ENCODE data around the gene TOMM20.

TOMM20 gene

DNA sequence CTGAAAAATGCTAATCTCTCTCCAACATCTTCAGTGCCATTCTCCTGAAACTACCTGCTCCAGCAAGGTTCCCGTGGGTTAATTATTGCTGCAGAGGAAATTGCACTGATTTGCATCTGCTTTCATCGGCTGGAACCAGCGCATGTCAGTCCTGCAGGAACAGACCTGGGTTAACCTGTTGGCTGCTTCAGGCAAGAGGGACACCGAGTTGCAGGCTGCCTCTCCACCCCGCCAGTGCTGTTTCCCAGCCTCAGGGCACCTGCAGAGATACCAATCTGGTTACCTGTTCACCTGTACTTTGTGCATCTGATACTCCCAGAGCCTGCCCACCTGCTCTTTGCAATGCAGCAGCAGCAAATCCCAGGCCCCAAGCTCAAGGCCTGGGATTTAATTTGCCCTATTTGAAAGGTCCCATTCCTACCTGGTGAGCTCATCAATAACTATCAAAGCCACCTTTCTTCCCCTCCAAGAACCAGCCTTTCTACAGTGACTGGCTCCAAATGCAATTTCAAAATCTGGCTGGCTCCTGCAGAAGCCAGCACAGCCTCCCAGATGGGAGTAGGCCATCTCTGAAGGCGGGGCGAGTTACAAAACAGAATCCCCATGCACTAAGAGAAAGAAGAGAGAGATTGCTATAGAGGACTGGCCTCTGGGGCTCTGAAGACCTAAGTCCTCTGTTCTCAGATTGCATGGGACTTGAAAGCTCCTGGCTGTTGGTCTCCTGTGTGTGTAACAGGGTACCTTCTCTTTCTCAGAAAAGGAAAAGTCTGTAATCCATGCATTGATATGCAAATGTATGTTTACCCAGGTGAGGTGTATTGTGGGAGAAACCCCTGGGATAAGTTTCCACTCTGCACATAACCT lies 67.8 kb downstream of the TOMM20 start:
- TF ChIP-seq, protein P1, sequence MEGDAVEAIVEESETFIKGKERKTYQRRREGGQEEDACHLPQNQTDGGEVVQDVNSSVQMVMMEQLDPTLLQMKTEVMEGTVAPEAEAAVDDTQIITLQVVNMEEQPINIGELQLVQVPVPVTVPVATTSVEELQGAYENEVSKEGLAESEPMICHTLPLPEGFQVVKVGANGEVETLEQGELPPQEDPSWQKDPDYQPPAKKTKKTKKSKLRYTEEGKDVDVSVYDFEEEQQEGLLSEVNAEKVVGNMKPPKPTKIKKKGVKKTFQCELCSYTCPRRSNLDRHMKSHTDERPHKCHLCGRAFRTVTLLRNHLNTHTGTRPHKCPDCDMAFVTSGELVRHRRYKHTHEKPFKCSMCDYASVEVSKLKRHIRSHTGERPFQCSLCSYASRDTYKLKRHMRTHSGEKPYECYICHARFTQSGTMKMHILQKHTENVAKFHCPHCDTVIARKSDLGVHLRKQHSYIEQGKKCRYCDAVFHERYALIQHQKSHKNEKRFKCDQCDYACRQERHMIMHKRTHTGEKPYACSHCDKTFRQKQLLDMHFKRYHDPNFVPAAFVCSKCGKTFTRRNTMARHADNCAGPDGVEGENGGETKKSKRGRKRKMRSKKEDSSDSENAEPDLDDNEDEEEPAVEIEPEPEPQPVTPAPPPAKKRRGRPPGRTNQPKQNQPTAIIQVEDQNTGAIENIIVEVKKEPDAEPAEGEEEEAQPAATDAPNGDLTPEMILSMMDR (IDR thresholded peaks at IDR 0.05; ENCODE audit: low read depth, low read length, missing control alignments) = no peak
- no peak for DNase-seq (ENCODE audit: extremely low read depth, low read depth)
- no peak overlapping the region for H3K4me3 ChIP-seq (replicated peaks; ENCODE audit: low read depth, low read length)

Data from HFF-Myc (cell line).